Peyer's patch (tissue), 4 donors: Measurements from ENCODE around the gene SLC26A5. TPM values are rescaled to one million over a fixed set of nuclear protein-coding genes. Genes with fewer than 3 reads are reported as not detected.

Experiments used
- DNase-seq, 3 donors: peaks; one replicate each; pipeline ENCODE4 v3.0.0-alpha.2; 2017 to 2019
- H3K27ac ChIP-seq, 4 donors: fragments of 200-600 bp; sonication (generic); one replicate each; pipeline ENCODE4 v1.5.1; 2016 to 2019
- H3K27me3 ChIP-seq, 2 donors: fragments of 200-600 bp; sonication (generic); one replicate each; pipeline ENCODE4 v1.5.1; 2019
- H3K36me3 ChIP-seq, 3 donors: fragments of 200-600 bp; sonication (generic); one replicate each; pipeline ENCODE4 v1.5.1; 2016 to 2019
- H3K4me1 ChIP-seq, 4 donors: fragments of 200-600 bp; sonication (generic); one replicate each; pipeline ENCODE4 v1.5.1; 2016 to 2019
- H3K4me3 ChIP-seq, 4 donors: fragments of 200-600 bp; sonication (generic); 1 replicate in 3 of 4; 2 replicates in 1 of 4; pipeline ENCODE4 v1.5.1; 2016 to 2019; ENCODE audit warnings: mild to moderate bottlenecking in 1 of 4
- H3K9me3 ChIP-seq, 4 donors: fragments of 200-600 bp; sonication (generic); one replicate each; pipeline ENCODE4 v1.5.1; 2016 to 2019; ENCODE audit warnings: mild to moderate bottlenecking in 1 of 4
- CTCF ChIP-seq, 6 experiments: fragments of 450-650 bp in 4 of 6; fragments of 200-600 bp in 2 of 6; sonication (generic) in 1 of 6; IDR thresholded peaks; one replicate each; pipeline ENCODE4 v1.5.1; 2017 to 2019; ENCODE audit warnings: antibody characterized with exemption in 6 of 6, mild to moderate bottlenecking in 3 of 6, moderate library complexity in 1 of 6
- POLR2A ChIP-seq, 2 donors: fragments of 450-650 bp; IDR thresholded peaks; one replicate each; pipeline ENCODE4 v1.5.1; 2017; ENCODE audit warnings: antibody characterized with exemption in 2 of 2, mild to moderate bottlenecking in 2 of 2, moderate library complexity in 2 of 2
- total RNA-seq, 4 donors: library from RNA; depleted of rRNA; stranded (reverse); fragments of >200 nt; gene quantifications; one replicate each; pipeline ENCODE4 v1.1.0, GENCODE V29; 2016

The SLC26A5 gene
- total RNA-seq, 4 donors from 2014 or later, result 0.54 TPM; not detected in 3

DNA sequence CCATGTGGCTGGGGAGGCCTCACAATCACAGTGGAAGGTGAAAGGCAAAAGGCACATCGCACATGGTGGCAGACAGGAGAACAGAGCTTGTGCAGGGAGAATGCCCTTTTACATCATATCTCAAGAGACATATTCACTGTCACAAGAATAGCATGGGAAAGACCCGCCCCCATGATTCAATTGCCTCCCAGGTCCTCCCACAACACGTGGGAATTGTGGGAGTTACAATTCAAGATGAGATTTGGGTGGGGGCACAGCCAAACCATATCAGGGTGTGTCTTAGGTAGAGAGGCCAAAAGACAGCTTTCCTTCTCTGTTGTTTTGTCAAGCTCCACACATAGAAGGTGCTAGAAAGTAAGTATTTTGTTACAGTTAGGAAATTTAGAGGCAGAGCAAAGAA lies 20.8 kb upstream of the SLC26A5 start:
- Histone ChIP-seq H3K9me3 (no peaks in the 10 kb centered on the region), H3K4me1 (no peaks in the 10 kb centered on the region), H3K27me3 (no peaks in the 10 kb centered on the region), H3K27ac (no peak overlapping the region), H3K4me3 (no peak overlapping the region), H3K36me3 (no peaks in the 10 kb centered on the region)
- no peak for TF ChIP-seq POLR2A (IDR thresholded peaks at IDR 0.05)
- TF ChIP-seq CTCF (IDR thresholded peaks at IDR 0.05), result no peak
- no peak for DNase-seq

DNA sequence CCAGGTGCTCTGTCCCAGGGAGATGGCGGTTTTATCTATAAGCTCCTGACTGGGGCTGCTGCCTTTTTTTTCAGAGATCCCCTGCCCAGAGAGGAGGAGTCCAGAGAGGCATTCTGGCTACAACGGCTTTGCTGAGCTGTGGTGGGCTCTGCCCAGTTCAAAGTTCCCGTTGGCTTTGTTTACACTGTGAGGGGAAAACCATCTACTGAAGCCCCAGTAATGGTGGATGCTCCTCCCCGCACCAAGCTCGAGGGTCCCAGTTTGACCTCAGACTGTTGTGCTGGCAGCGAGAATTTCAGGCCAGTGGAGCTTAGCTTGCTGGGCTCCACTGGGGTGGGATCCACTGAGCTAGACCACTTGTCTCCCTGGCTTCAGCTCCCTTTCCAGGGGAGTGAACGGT lies 16.4 kb upstream of the SLC26A5 start:
- Histone ChIP-seq H3K36me3 (no peaks in the 10 kb centered on the region), H3K27me3 (no peaks in the 10 kb centered on the region), H3K9me3 (no peaks in the 10 kb centered on the region), H3K4me1 (no peaks in the 10 kb centered on the region), H3K4me3 (no peak overlapping the region), H3K27ac (no peak overlapping the region)
- TF ChIP-seq POLR2A (IDR thresholded peaks at IDR 0.05) (no peak), CTCF (IDR thresholded peaks at IDR 0.05) (no peak)
- no peak for DNase-seq

DNA sequence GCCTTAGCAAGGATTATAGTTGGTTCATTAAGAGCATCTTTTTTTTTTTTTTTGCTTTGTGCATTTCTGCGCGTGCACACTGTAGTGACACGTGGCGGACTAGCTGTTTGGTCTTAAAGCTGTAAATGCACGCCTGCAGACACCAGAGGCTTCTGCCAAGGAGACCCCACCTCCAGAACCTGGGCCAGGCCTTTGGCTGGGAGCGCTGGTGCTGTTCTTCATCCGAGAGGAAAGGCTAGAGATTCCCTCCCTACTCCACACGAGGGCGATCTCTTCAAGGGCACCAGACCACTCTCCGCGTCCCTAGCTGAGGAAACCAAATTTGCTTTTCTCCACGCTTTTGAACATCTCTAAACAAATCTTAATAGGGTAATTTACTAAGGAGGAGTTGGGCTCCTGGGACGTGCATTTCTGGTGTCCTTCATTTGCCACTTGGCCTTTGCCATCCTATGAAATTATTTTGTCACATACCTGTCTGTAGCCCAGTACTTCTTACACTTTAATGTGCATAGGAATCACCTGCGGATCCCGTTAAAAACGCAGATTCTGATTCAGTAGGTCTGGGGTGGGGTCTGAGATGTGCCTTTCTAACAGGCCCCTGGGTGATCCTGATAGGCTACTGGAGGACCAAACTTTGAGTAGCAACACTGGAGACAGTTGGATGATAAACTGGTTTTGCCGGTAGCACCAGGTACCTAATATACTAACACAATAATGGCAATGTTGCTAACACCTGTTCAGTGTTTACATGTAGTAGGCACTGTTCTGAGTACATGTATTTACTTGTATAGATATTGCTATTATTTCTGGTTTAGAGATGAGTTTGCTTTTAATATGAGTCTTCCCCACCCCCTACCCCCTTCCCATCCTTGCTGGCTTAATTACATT lies 1.3 kb upstream of the SLC26A5 start:
- no peaks in the 10 kb centered on the region for H3K9me3 ChIP-seq
- TF ChIP-seq POLR2A (IDR thresholded peaks at IDR 0.05) (no peak), CTCF (IDR thresholded peaks at IDR 0.05) (peak in 4 of 6 experiments; percentile 22 to 33 (median 27))
- no peak overlapping the region for H3K4me3 ChIP-seq
- peak in 1 of 3 donors; percentile 51 for DNase-seq
- peaks cover 0 to 10% (median 4%) of the 10 kb centered on the region in 4 donors for H3K4me1 ChIP-seq
- H3K27me3 ChIP-seq, result peaks cover 0 to 15% of the 10 kb centered on the region in 2 donors
- H3K27ac ChIP-seq, result no peak overlapping the region
- H3K36me3 ChIP-seq, result no peaks in the 10 kb centered on the region

GRCh38 chr7:103445228-103446048 lies 569 bp downstream of the SLC26A5 start:
- H3K27ac ChIP-seq, result no peak overlapping the region
- peak overlapping the region; percentile 11 to 48 (median 31) for H3K4me3 ChIP-seq
- H3K9me3 ChIP-seq, result no peaks in the 10 kb centered on the region
- no peak for TF ChIP-seq POLR2A (IDR thresholded peaks at IDR 0.05)
- TF ChIP-seq CTCF (IDR thresholded peaks at IDR 0.05), result no peak
- peaks cover 0 to 15% of the 10 kb centered on the region in 2 donors for H3K27me3 ChIP-seq
- DNase-seq, result no peak
- H3K4me1 ChIP-seq, result peaks cover 0 to 10% (median 4%) of the 10 kb centered on the region in 4 donors
- H3K36me3 ChIP-seq, result no peaks in the 10 kb centered on the region

GRCh38 chr7:103439661-103440060 lies 6.3 kb downstream of the SLC26A5 start:
- Histone ChIP-seq H3K27me3 (peaks cover 0 to 4% of the 10 kb centered on the region in 2 donors), H3K4me1 (no peaks in the 10 kb centered on the region), H3K27ac (no peak overlapping the region), H3K9me3 (no peaks in the 10 kb centered on the region), H3K4me3 (no peak overlapping the region), H3K36me3 (no peaks in the 10 kb centered on the region)
- no peak for DNase-seq
- no peak for TF ChIP-seq POLR2A (IDR thresholded peaks at IDR 0.05)
- TF ChIP-seq CTCF (IDR thresholded peaks at IDR 0.05), result no peak
